ENCODE measurements around the gene ADAMTS20.
"Not testable (repeated sequence)": the region's sequence is repeated elsewhere in the genome, so short reads cannot be mapped to it uniquely, and the experiment has no call there.

The ADAMTS20 gene, protein sequence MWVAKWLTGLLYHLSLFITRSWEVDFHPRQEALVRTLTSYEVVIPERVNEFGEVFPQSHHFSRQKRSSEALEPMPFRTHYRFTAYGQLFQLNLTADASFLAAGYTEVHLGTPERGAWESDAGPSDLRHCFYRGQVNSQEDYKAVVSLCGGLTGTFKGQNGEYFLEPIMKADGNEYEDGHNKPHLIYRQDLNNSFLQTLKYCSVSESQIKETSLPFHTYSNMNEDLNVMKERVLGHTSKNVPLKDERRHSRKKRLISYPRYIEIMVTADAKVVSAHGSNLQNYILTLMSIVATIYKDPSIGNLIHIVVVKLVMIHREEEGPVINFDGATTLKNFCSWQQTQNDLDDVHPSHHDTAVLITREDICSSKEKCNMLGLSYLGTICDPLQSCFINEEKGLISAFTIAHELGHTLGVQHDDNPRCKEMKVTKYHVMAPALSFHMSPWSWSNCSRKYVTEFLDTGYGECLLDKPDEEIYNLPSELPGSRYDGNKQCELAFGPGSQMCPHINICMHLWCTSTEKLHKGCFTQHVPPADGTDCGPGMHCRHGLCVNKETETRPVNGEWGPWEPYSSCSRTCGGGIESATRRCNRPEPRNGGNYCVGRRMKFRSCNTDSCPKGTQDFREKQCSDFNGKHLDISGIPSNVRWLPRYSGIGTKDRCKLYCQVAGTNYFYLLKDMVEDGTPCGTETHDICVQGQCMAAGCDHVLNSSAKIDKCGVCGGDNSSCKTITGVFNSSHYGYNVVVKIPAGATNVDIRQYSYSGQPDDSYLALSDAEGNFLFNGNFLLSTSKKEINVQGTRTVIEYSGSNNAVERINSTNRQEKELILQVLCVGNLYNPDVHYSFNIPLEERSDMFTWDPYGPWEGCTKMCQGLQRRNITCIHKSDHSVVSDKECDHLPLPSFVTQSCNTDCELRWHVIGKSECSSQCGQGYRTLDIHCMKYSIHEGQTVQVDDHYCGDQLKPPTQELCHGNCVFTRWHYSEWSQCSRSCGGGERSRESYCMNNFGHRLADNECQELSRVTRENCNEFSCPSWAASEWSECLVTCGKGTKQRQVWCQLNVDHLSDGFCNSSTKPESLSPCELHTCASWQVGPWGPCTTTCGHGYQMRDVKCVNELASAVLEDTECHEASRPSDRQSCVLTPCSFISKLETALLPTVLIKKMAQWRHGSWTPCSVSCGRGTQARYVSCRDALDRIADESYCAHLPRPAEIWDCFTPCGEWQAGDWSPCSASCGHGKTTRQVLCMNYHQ (N-terminal part only)

DNA sequence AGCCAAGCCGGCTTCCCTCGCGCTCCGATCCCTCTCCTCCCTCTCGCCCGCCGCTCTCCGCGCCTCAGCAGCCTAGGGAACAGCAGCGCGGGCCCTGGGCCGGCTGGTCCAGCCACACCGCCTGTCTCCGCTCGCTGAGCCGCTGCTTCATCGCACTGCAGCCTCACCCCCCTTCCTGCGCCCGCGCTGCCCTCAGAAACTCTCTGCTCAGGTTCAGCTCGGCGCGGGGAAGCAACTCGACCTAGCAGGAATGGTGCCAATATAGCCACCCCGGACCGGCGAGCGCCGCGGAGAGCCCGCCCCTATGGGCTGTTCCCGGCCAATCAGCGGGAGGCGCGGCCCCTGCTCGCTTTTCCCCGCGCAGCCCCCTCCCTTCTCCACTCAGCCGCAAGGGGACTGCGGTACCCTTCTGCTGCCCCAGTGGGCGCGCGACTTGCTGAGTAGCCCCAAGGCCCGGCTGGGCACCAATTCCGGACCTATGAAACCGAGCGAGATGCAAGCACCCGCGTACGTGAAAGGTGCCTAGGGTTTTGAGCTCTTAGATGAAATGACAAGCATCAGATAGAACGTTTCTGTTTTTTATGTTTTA, at the start of gene ADAMTS20:
Gene ADAMTS20 (minus strand): TSS at position 233 of the 589 bp plus-strand sequence. CDS start 282 bp downstream, outside the sequence.
- DNase-seq (ENCODE audit: low read depth in 4 of 4, low spot score in 1 of 4), result no peak

DNA sequence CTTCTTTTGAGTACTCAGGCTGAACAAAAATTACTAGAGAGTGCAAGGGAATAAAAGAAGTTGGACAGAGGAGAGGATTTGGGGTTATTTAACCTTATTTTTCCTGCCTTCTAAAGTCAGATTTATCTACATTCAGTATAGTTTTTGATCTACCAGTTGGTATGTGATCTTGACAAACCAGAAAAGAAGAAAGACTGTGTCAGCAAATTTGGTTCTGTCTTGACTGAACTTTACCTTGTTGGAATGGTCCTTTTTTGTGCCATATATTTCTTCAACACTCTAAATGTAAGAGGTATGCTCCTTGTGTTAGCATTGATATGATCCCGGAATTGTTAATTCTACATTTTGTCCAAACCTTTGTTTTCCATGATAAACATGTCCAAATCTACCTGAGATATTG, 47.7 kb upstream of the ADAMTS20 start:
- no peak for DNase-seq (ENCODE audit: low read depth in 4 of 4, low spot score in 1 of 4)

DNA sequence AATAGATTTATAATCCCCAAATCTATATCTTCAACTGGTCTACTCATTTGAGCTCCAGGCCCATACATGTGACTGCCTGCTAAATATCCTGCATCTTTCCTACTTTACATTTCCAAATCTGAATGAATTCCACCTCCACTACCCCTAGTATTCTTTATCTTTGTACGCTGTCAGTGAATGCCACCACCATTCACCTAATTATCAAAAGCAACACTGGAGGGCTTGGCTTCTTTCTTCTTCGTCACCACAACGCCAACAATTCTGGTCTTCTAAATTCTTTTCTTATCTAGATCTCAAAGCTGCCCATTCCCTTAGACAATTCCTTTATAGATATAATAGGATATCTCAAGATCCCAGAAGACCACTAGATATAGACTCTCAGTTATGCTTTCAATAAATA, 47.1 kb upstream of the ADAMTS20 start:
- no peak for DNase-seq (ENCODE audit: low read depth in 4 of 4, low spot score in 1 of 4)

DNA sequence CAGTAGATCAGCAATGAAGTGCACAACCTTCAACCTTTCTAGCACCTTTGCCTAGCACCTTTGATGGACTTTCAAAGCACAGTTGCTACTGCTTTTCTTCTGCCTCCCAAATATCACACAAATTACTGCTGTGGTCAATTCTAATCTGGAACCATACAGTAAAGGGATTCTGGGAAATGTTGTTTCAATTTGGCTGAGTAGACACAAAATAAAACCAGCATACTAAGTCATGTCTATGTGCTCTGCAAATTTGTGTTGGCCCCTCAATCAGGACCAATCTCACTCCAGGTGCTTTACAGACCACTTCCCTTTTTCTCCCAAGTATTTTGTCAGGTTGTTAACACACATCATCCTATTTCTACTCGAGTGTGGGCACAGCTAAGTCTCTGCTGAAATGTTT, 38.3 kb upstream of the ADAMTS20 start:
- no peak for DNase-seq (ENCODE audit: low read depth in 4 of 4, low spot score in 1 of 4)

DNA sequence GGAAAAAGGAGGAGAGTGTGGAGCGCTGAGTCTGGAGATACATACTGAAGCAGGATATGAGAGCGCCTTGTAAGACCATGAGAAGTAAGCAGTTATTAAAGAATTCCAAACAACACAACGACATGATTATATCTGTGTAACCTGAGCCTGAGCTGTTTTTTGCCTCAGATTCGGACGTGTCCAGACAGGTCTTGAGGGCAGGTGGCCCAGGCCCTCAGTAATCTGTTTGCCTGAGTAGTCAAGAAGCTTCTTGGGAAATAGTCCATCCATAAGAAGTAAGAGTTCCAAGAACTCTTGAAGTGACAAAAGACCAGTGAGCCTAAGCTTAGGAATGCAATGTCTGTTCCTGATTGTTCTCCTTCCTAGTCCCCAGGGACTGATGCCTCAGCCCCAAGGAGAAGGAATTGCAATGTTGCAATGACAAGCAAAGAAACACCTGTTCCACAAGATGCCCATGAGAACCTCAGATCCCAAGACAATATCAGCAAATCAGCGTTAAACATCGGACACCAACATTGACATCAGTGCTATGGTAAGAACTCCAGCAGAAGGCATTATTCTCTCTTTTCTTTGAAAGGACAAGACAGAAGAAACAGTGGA, 34.7 kb upstream of the ADAMTS20 start:
- DNase-seq (ENCODE audit: low read depth in 4 of 4, low spot score in 1 of 4), result no peak

DNA sequence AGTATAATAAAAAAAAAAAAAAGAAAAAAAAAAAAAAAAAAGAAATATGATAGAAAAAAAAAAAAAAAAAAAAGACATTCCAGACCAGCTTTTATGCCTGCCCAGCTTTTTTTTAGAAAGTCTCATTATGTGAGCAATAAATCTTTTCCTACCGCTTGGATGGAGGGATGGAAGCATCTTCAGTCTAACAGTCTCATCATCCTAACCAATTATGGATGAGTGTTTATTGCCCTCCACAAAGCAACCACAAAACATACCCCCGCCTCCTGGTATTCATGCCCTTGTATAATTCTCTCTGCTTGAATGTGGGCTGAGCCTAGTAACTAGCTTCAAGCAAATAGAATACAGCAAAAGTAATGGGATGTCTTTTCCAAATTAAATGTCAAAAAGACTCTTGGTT, 33.7 kb upstream of the ADAMTS20 start:
- DNase-seq (ENCODE audit: low read depth in 4 of 4, low spot score in 1 of 4), result no peak

DNA sequence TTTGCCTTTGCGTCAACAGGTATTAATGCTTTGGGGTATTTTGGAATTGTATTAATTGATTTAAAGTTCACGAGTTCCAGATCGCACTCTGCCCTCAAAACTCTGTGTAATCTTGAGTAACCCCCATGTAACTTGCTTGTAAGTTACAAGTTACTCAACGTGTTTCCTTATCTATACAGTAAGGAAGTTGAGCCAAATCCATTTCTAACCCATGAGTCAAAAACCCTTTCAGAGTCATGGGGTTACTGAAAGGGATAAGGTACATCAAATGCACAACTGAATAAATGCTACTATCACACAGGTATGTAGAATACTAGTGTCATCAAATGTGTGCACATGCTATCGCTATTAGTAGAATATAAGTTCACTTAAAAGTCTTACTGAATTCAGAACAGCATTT, 28.6 kb upstream of the ADAMTS20 start:
- no peak for DNase-seq (ENCODE audit: low read depth in 4 of 4, low spot score in 1 of 4)

DNA sequence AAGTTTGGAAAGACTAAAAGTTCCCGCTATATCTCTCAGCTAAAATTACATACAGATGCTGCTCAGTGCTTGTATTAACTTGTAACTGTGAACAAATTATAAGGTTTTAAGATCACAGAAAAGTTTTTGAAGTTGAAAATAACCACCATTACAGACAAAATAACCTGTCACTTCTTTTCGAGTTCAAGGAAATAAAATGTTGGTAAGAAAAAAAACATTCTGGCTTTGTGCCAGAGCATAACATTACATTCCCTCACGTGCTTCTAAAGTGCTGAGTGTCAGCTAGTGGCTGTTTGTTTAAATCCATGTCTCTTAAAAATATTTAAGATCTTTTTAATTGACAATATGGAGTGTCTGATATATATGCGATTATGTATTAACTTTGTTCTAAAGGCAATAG, 27.2 kb upstream of the ADAMTS20 start:
- DNase-seq (ENCODE audit: low read depth in 4 of 4, low spot score in 1 of 4), result no peak

DNA sequence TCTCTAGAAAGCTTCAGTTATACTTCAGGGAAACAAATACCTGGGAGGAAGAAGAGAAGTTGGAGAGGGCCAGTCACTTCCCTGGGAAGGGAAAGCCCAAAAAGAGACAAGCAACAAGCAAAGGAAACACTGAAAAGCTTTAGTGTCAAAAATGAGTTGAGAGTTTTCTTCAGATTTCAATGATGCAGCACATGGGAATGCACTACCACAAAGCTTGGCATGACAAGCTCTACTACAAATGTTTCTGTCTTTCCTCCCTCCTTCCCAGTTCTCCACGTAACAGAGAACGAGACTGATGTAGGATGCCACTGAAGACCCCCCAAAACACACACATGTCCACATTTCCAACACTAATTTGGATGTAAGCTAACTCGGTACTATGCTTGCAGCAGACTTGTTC, 26.8 kb upstream of the ADAMTS20 start:
- no peak for DNase-seq (ENCODE audit: low read depth in 4 of 4, low spot score in 1 of 4)

DNA sequence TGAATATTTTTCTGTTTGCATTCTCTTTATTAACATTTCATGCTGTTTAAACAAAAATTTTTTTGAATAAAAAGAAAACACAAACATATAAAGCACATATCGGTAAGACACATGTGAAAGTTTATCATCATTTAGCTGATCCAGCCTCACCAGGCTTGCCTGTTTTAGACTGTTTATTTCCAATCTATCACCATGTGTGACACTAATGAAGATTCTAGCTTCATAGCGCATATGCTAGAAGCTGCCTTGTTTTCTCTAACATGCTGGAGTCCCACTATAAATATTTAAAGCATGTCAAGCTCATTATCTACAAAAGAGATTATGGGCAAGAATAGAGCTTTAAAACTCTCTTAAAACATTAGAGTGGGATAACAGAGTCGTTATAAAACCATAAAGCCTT, 25.4 kb upstream of the ADAMTS20 start:
- no peak for DNase-seq (ENCODE audit: low read depth in 4 of 4, low spot score in 1 of 4)

DNA sequence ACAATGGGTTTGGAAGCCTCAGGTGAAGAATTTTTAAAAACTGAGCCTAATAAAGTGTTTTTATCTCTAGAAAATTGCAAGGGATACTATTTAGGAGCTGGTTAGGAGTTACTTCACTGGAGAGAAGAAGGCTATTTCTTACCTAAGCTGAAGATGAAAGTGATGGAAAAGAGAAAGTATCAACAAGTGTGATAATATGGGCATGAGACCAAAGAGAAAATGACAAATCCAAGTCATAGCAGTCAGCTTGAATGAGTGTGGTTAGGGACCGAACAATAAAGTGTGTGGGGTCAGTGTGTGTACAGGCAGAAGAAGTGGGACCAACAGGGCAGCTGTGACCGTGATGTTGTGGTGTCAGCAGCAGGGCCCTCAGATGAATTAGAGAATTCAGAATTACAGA, 24.2 kb upstream of the ADAMTS20 start:
- no peak for DNase-seq (ENCODE audit: low read depth in 4 of 4, low spot score in 1 of 4)

DNA sequence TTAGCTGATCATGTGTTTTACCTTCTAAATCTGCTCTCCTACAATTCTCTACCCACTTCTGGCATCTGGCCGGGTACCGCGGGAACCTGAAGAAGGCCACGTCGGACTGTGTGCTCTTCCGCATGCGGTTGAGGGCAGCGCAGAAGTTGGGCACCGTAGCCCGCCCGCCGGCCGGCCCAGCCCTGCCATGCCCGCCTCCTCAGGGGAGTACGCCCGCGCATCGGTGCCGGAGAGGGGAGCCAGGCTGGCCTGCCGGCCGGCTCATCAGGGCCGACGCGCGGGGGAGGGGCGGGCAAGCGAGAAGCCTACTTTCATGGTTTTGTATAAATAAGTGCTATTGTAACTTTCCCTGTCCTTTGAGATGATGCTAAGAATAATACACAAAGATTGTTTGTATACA, 19.9 kb upstream of the ADAMTS20 start:
- no peak for DNase-seq (ENCODE audit: low read depth in 4 of 4, low spot score in 1 of 4)

DNA sequence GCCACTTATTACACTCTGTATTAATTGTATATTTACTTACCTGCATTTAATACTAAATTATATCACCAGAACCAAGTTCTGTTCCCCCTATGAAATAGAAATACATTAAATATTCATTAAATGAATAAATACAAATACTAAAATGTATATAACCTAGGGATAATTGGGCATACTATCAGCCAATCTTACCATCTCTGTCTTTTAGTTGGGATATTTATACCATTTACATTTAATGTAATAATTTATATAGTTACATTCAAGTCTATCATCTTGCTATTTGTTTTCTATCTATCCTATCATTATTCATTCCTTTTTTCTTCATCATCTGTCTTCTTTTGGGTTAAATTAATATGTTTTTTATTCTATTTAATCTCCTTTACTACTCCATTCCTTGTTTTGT, 4.1 kb upstream of the ADAMTS20 start:
- DNase-seq (ENCODE audit: low read depth in 4 of 4, low spot score in 1 of 4), result no peak

DNA sequence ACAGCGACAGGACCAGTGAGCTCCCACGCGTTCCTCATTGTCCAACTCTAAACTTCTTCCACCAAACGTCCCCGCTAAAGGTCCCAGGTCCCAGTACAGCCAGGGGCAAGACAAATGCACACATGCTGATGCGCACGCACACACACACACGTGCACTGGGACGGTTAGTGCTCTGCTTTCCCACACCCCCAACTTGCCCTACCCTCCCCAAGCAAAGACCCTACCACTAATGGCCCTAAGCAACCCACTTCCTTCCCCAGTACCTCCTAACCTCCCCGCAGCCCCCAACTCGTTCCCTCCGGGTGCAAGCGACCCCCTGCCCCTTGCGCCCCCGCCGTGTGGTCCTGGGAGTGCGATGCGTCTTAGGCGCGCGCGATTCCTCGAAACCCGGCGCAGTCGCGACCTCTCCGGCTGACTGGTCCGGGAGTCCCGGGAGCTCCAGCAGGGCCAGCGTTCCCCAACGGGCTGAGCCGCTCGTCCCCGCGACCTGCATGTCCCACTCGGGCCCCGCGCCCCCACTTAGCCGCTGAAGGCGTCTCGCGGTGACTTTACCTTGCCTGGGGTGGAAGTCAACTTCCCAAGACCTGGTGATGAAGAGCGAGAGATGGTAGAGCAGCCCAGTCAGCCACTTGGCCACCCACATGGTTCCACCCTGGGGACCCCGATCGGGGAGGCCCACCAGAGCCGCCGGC, 578 bp downstream of the ADAMTS20 start:
- DNase-seq (ENCODE audit: low read depth in 4 of 4, low spot score in 1 of 4), result no peak

DNA sequence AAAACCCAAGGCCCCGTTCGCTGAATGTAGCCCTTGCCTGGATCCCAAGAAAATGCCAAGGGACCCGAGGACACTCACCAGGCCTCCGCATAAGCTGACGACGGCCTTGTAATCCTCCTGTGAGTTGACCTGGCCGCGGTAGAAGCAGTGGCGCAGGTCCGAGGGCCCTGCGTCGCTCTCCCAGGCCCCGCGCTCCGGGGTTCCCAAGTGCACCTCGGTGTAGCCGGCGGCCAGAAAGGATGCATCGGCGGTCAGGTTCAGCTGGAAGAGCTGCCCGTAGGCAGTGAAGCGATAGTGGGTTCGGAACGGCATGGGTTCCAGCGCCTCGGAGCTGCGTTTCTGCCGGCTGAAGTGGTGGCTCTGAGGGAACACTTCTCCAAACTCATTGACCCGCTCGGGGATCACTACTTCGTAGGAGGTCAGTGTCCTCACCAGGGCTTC, 1.2 kb downstream of the ADAMTS20 start:
- no peak for DNase-seq (ENCODE audit: low read depth in 4 of 4, low spot score in 1 of 4)

DNA sequence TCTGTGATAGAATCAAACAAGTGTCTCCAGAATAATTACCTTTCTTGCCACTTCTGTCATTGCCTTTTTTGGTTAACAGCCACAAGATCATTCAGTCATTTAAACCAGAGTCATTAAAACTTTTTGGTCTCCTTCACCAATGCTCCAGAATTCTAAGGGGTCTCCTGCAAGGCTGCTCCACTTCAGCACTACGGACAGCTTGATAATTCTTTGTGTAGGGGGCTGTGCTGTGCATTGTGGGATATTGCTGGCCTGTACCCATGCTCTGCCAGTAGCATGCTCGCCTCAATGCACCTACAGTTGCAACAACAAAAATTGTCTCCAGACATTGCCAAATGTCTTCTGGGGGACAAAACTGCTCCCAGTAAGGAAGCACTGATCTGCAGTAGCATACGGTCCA, 7.3 kb downstream of the ADAMTS20 start:
- no peak for DNase-seq (ENCODE audit: low read depth in 4 of 4, low spot score in 1 of 4)

DNA sequence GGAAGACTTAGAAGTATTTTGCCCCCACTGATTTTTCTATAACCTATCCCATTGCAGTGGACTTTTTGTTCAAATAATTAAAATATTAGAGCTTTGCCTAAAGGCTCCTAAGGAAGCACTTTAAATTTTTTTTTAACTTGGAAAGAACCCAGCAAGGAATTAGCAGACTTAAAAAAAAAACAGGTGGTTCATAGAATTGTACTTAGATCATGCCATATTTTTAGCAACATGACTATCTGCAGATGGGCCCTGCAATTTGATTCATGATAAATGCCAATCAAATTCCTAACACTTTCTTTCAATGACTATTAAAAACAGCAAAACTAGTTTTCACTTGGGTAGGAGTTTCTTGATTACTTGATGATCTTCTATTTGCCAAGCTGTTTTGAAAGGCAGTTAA, 11.5 kb downstream of the ADAMTS20 start:
- DNase-seq (ENCODE audit: low read depth in 4 of 4, low spot score in 1 of 4), result no peak

DNA sequence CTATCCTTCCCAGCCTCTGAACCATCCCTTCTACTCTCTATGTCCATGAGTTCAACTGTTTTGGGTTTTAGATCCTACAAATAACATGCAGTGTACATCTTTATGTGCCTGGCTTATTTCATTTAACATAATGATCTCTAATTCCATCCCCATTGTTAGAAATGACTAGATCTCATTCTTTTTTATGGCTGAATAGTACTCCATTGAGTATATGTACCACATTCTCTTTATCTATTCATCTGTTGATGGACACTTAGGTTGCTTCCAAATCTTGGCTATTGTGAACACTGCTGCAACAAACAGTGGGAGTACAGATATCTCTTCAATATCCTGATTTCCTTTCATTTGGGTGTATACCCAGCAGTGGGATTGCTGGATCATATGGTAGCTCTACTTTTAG, 14.3 kb downstream of the ADAMTS20 start:
- not testable (repeated sequence) for DNase-seq (ENCODE audit: low read depth in 4 of 4, low spot score in 1 of 4)

DNA sequence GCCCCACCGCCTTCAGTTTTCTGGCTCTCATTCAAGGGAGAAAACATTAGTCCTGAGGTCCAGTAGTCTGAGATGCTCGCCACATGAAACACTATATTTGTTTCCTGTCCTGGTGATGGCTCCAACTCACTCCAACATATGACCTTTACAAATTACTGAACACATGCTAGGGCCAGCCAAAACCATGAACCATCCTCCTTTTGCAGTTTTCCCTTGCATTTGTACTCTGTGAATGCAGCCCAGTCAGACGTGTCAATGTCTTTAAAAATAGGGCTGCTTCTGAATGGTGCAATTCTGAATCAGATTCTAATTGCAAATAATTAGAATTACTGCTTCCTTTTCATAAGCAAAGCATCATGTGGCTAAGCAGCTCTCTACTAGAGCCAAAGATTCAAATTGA, 36.0 kb downstream of the ADAMTS20 start:
- DNase-seq (ENCODE audit: low read depth in 4 of 4, low spot score in 1 of 4), result no peak

DNA sequence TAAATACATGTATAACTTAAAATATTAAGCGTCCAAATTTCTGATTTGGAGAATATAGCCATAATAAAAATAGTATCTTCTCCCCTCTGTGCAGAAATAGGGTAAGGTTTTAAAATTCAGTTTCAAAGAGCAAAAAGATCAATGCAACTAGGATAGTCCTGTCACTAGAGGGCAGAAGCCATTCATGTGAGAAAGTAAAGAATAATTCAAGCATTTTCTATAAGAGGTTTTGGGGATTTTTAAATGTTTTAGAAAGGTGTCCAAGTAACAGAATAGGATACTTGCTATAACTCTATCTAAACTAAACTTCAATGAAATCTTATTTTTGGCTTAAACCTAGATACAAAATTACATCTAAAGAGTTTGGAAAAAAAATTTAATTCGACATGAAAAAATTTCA, 50.3 kb downstream of the ADAMTS20 start:
- no peak for DNase-seq (ENCODE audit: low read depth in 4 of 4, low spot score in 1 of 4)

Measured in stimulated activated CD4-positive, alpha-beta T cell treated with anti-CD3 and anti-CD28 coated beads, Interleukin-1b, Interleukin-23, amount 100 ng/mL, for 24 hours (primary cell).